Activated CD4-positive, alpha-beta T cell treated with anti-CD3 and anti-CD28 coated beads for 48 hours (primary cell): ENCODE measurements around the gene DNTTIP2.
"Not testable (repeated sequence)": the region's sequence is repeated elsewhere in the genome, so short reads cannot be mapped to it uniquely, and the experiment has no call there.

Experiments used
- DNase-seq: peaks from one replicate; pipeline ENCODE4 v3.0.0-alpha.2; 2020

Gene DNTTIP2

GRCh38 chr1:93840956-93841482 is 38.0 kb downstream of the DNTTIP2 start:
- no peak for DNase-seq

- DNase-seq = no peak
Observed at GRCh38 chr1:93839753-93840152, 39.3 kb downstream of the DNTTIP2 start.

- no peak for DNase-seq
Observed at GRCh38 chr1:93839307-93839706, 39.7 kb downstream of the DNTTIP2 start.

GRCh38 chr1:93837961-93838360 is 41.0 kb downstream of the DNTTIP2 start:
- no peak for DNase-seq

- DNase-seq = not testable (repeated sequence)
Observed at GRCh38 chr1:93833293-93833692, 45.7 kb downstream of the DNTTIP2 start.

- no peak for DNase-seq
Observed at GRCh38 chr1:93829061-93829460, 49.9 kb downstream of the DNTTIP2 start.

- DNase-seq = no peak
Observed at GRCh38 chr1:93828367-93828755, 50.6 kb downstream of the DNTTIP2 start.

- no peak for DNase-seq
Observed at GRCh38 chr1:93827633-93828366, 51.2 kb downstream of the DNTTIP2 start.

- no peak for DNase-seq
Observed at GRCh38 chr1:93827128-93827527, 51.9 kb downstream of the DNTTIP2 start.

GRCh38 chr1:93824834-93825233 is 54.2 kb downstream of the DNTTIP2 start:
- no peak for DNase-seq

GRCh38 chr1:93822730-93823425 is 56.1 kb downstream of the DNTTIP2 start:
- DNase-seq = peak; percentile 31

GRCh38 chr1:93821423-93822144 is 57.4 kb downstream of the DNTTIP2 start:
- DNase-seq = no peak

- no peak for DNase-seq
Observed at GRCh38 chr1:93820554-93821422, 58.2 kb downstream of the DNTTIP2 start.

GRCh38 chr1:93818570-93818959 is 60.4 kb downstream of the DNTTIP2 start:
- no peak for DNase-seq

GRCh38 chr1:93817819-93818569 is 61.0 kb downstream of the DNTTIP2 start:
- peak; percentile 32 for DNase-seq

GRCh38 chr1:93816970-93817678 is 61.9 kb downstream of the DNTTIP2 start:
- no peak for DNase-seq
